K562 (cell line): ENCODE results near the gene HAUS6. TPM values are rescaled to one million over a fixed set of nuclear protein-coding genes. Genes with fewer than 3 reads are reported as not detected.

Experiments used
- ATAC-seq: fragments of 200-7000 bp; cut with Tn5 transposase; 3 replicates; pipeline ENCODE4 v1.9.1; 2020; ENCODE audit warnings: moderate library complexity
- BruUV-seq: library from RNA; stranded (reverse); fragments of 400-500 nt; replicated peaks from 2 replicates; lab custom pipeline; 2021; lab: Mats Ljungman, UMichigan
- CTCF ChIA-PET: fragments of 300-600 bp; formaldehyde crosslinking; extraction: SDS; loops from one replicate; lab custom pipeline; 2021; ENCODE audit warnings: low intra/inter-chr PET ratio; lab: Yijun Ruan, JAX
- POLR2A ChIA-PET: fragments of 300-600, 350-650 bp; sonication (Branson Sonifier 250); formaldehyde crosslinking; extraction: SDS; loops from one replicate; lab custom pipeline; 2021; ENCODE audit warnings: antibody characterized with exemption, inconsistent platforms; lab: Yijun Ruan, JAX
- DNase-seq, 4 experiments: peaks; one replicate each; pipeline versions ENCODE4 v3.0.0 to v3.0.0-alpha.2; 2011 to 2018; ENCODE audit warnings: low spot score in 3 of 4, mixed read lengths in 3 of 4; ENCODE audit errors: extremely low read depth in 1 of 4
- FAIRE-seq: peaks from 2 replicates; lab custom pipeline; 2011; peaks lifted over from hg19 to GRCh38; lab: Jason Lieb, UNC
- H2AFZ ChIP-seq: 2 replicates; pipeline ENCODE4 v1.6.0; 2011; ENCODE audit warnings: low read depth, low read length, control low read depth, inconsistent platforms
- H3K27ac ChIP-seq: fragments of 200-600 bp; 3 replicates; pipeline ENCODE4 v1.8.0; 2011; ENCODE audit warnings: low read depth, mild to moderate bottlenecking, control low read depth, inconsistent platforms, low read length, moderate library complexity, mixed read lengths; ENCODE audit errors: extremely low read depth
- H3K27me3 ChIP-seq, 2 experiments: fragments of 300-600 bp in 1 of 2; 2 replicates in 1 of 2; 3 replicates in 1 of 2; pipeline versions ENCODE4 v1.6.0 to v1.8.0; 2011; ENCODE audit warnings: inconsistent platforms in 2 of 2, low read length in 2 of 2, mild to moderate bottlenecking in 1 of 2, mixed read lengths in 1 of 2, moderate library complexity in 1 of 2; ENCODE audit not compliant: control insufficient read depth in 2 of 2, insufficient read depth in 2 of 2
- H3K36me3 ChIP-seq: fragments of 300-600 bp; 3 replicates; pipeline ENCODE4 v1.8.0; 2011; ENCODE audit warnings: mild to moderate bottlenecking, low read length, inconsistent platforms; ENCODE audit not compliant: control insufficient read depth, insufficient read depth
- H3K4me1 ChIP-seq, 2 experiments: fragments of 200-600 bp in 1 of 2; replicated peaks in 1 of 2; 2 replicates in 1 of 2; 3 replicates in 1 of 2; pipeline versions ENCODE4 v1.5.1 to v1.8.0; 2011; ENCODE audit warnings: inconsistent platforms in 2 of 2, low read length in 2 of 2, mild to moderate bottlenecking in 1 of 2, mixed read lengths in 1 of 2, moderate library complexity in 1 of 2; ENCODE audit not compliant: control insufficient read depth in 2 of 2, insufficient read depth in 2 of 2
- H3K4me2 ChIP-seq: 2 replicates; pipeline ENCODE4 v1.6.1; 2011; ENCODE audit warnings: low read length, control low read depth, inconsistent platforms, mixed read lengths; ENCODE audit not compliant: insufficient read depth
- H3K4me3 ChIP-seq: fragments of 200-600 bp; sonication (generic), shearing (Covaris generic); 2 replicates; pipeline ENCODE4 v1.5.1; 2016; ENCODE audit warnings: control low read depth, inconsistent platforms
- H3K79me2 ChIP-seq: fragments of 200-600 bp; 3 replicates; pipeline ENCODE4 v1.8.0; 2011; ENCODE audit warnings: low read length, inconsistent platforms; ENCODE audit not compliant: control insufficient read depth, insufficient read depth
- H3K9ac ChIP-seq, 2 experiments: 2 replicates each; pipeline versions ENCODE4 v1.6.0 to v1.6.1; 2011; ENCODE audit warnings: low read depth in 2 of 2, low read length in 2 of 2, control low read depth in 1 of 2, inconsistent platforms in 1 of 2, mild to moderate bottlenecking in 1 of 2, mixed read lengths in 1 of 2; ENCODE audit not compliant: insufficient read depth in 1 of 2
- H3K9me1 ChIP-seq: one replicate; pipeline ENCODE4 v1.6.0; 2011; ENCODE audit warnings: inconsistent platforms, mild to moderate bottlenecking, low read length, moderate library complexity; ENCODE audit not compliant: control insufficient read depth, insufficient read depth
- H3K9me3 ChIP-seq: replicated peaks from 2 replicates; pipeline ENCODE4 v1.5.1; 2011; ENCODE audit warnings: low read depth, low read length, inconsistent platforms; ENCODE audit not compliant: control insufficient read depth, insufficient read depth
- H4K20me1 ChIP-seq: replicated peaks from 2 replicates; pipeline ENCODE4 v1.6.1; 2011; ENCODE audit warnings: low read length, inconsistent platforms, mixed read lengths; ENCODE audit not compliant: control insufficient read depth, insufficient read depth
- ADNP ChIP-seq: fragments of 200-800 bp; sonication (Bioruptor generic); IDR thresholded peaks from 2 replicates; pipeline ENCODE4 v1.6.1; 2016; ENCODE audit warnings: missing genetic modification characterization, missing compliant biosample characterization
- CREBBP ChIP-seq: IDR thresholded peaks from one replicate; pipeline ENCODE4 v1.6.1; 2012; ENCODE audit warnings: low read depth, mild to moderate bottlenecking, control low read depth, inconsistent platforms, low read length
- FOXA1 ChIP-seq: fragments of 450-650 bp; IDR thresholded peaks from 2 replicates; pipeline ENCODE4 v1.6.1; 2016; ENCODE audit warnings: mild to moderate bottlenecking, borderline replicate concordance
- MCM5 ChIP-seq: fragments of 450-650 bp; IDR thresholded peaks from 2 replicates; pipeline ENCODE4 v1.6.1; 2016; ENCODE audit warnings: low read depth
- NCOR1 ChIP-seq: fragments of 450-650 bp; IDR thresholded peaks from 2 replicates; pipeline ENCODE4 v1.6.1; 2016; ENCODE audit warnings: mild to moderate bottlenecking, moderate library complexity
- NEUROD1 ChIP-seq: fragments of 150-350 bp; IDR thresholded peaks from 2 replicates; pipeline ENCODE4 v1.6.1; 2014; ENCODE audit warnings: borderline replicate concordance, low read length, low read depth; ENCODE audit not compliant: partially characterized antibody
- PCBP2 ChIP-seq: fragments of 200-400 bp; formaldehyde crosslinking; IDR thresholded peaks from 2 replicates; pipeline ENCODE4 v1.6.1; 2018; ENCODE audit warnings: low read length, low read depth, mild to moderate bottlenecking, moderate library complexity; ENCODE audit not compliant: poor library complexity, severe bottlenecking
- SMAD4 ChIP-seq: fragments of 250-450 bp; sonication (Bioruptor Pico); conservative IDR thresholded peaks from 2 replicates; pipeline ENCODE4 v1.8.0; 2021; ENCODE audit warnings: inconsistent platforms, mild to moderate bottlenecking, moderate library complexity
- ZBTB1 ChIP-seq: sonication (generic); formaldehyde crosslinking; IDR thresholded peaks from 2 replicates; pipeline ENCODE4 v1.8.1; 2023; ENCODE audit warnings: missing genetic modification reagents, low read depth, mild to moderate bottlenecking, borderline replicate concordance
- ZNF121 ChIP-seq: sonication (generic); formaldehyde crosslinking; conservative IDR thresholded peaks from 2 replicates; pipeline ENCODE4 v1.8.0; 2022; ENCODE audit warnings: missing genetic modification reagents
- ZNF347 ChIP-seq: fragments of 450-650 bp; formaldehyde crosslinking; IDR thresholded peaks from 2 replicates; pipeline ENCODE4 v1.4.0; 2020; ENCODE audit warnings: low read depth, mild to moderate bottlenecking, moderate library complexity
- ZNF589 ChIP-seq: fragments of 200-800 bp; sonication (Bioruptor generic); IDR thresholded peaks from 2 replicates; pipeline ENCODE4 v1.6.1; 2016; ENCODE audit warnings: low read depth, missing genetic modification characterization, missing compliant biosample characterization
- ZNF75A ChIP-seq: fragments of 450-650 bp; formaldehyde crosslinking; IDR thresholded peaks from 2 replicates; pipeline ENCODE4 v1.4.0; 2020; ENCODE audit warnings: mild to moderate bottlenecking
- WGBS: fragments of 100-300 bp; shearing (Covaris generic); methylation state at CpG from one replicate; pipeline ENCODE4 v1.1.6; 2016; ENCODE audit warnings: low coverage, mixed read lengths; ENCODE audit not compliant: insufficient coverage; ENCODE audit errors: missing lambda C conversion rate; 5-methylcytosine and 5-hydroxymethylcytosine counted together
- in situ Hi-C: fragments of 300-500 bp; cut with MboI; formaldehyde crosslinking; loops from 4 replicates; pipeline ENCODE4 v1.15.0; 2018; ENCODE audit warnings: inconsistent platforms, mixed read lengths
- intact Hi-C: fragments of 100-400 bp; cut with micrococcal nuclease; formaldehyde crosslinking; loops from 2 replicates; pipeline ENCODE4 v1.14.2; 2022
- polyA plus RNA-seq, 8 experiments: library from polyadenylated mRNA; depleted of rRNA in 4 of 8; stranded (reverse) in 5 of 8; unstranded in 3 of 8; fragments of >200 nt; fragmentation: Nextera tagmentation in 2 of 8; fragmentation: Illumina TruSeq in 1 of 8; extraction: Ambion mirVana in 2 of 8; extraction: Trizol in 1 of 8; gene quantifications; 2 replicates each; pipeline versions ENCODE4 v1.2.1 to v1.2.3, GENCODE V29; 2011 to 2014; ENCODE audit warnings: inconsistent platforms in 1 of 8, missing spikeins in 1 of 8
- total RNA-seq, 7 experiments: library from RNA; depleted of rRNA in 6 of 7; stranded (reverse); fragments of >200 nt in 6 of 7; fragmentation: Illumina TruSeq in 2 of 7; extraction: Trizol in 2 of 7; gene quantifications; 2 replicates each; pipeline versions ENCODE4 v1.2.1 to v1.2.3, GENCODE V29; 2011 to 2021; ENCODE audit warnings: low replicate concordance in 1 of 7
- TF ChIP-seq, protein P1 (sequence below): sonication (generic); formaldehyde crosslinking; IDR thresholded peaks from 2 replicates; pipeline ENCODE4 v1.4.0; 2020; ENCODE audit warnings: mild to moderate bottlenecking, missing genetic modification reagents
- TF ChIP-seq, protein P2 (sequence below): fragments of 250-450 bp; sonication (Bioruptor Pico); IDR thresholded peaks from 2 replicates; pipeline ENCODE4 v1.8.0; 2021; ENCODE audit warnings: mild to moderate bottlenecking, moderate library complexity
- TF ChIP-seq, protein P3 (sequence below): fragments of 450-650 bp; formaldehyde crosslinking; IDR thresholded peaks from 2 replicates; pipeline ENCODE4 v1.4.0; 2020; ENCODE audit warnings: mild to moderate bottlenecking, mixed read lengths

Gene HAUS6
- total and polyA plus RNA-seq, 9 of the 15 experiments (the other 6 are each of a cell fraction or from before 2014, with no cell fraction given), result 10.2 to 31.7 (median 23.1) TPM

DNA sequence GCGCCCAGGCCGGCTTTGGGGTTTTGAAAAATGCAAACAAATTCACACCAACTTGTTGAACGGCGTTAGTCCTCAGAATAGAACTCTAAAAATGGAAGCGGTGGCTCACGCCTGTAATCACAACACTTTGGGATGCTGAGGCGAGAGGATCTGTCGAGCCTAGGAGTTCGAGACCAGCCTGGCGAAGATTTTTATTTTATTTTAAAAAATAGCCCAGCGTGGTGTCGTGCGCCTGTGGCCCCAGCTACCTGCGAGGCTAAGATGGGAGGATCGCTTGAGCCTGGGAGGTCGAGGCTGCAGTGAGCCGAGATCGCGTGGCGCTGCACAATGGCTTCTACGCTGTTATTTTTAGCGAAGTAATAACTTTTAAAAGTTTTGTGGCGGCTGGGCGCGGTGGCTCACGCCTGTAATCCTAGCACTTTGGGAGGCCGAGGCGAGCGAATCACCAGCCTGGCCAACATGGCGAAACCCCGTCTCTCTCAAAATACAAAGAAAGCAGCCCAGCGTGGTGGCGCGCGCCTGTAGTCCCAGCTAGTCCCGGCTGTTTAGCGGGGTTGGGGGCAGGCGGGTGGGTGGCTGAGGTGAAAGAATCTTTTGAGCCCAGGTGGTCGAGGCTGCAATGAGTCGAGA, 25.3 kb upstream of the HAUS6 start:
- 85% methylated on average over 28 of the region's 40 CpGs for WGBS
- ChIA-PET POLR2A (interaction anchor here (0.7 kb wide), 1 partner anchor 46 kb away, joined by 3 read pairs; no protein-coding TSS in a partner anchor), CTCF (no interaction called here)
- Histone ChIP-seq H3K27me3 (no peaks in the 10 kb centered on the region), H3K9me1 (no peaks in the 10 kb centered on the region), H3K4me2 (peak overlapping the region; percentile 86), H3K79me2 (peaks cover 30% of the 10 kb centered on the region), H3K36me3 (peaks cover 24% of the 10 kb centered on the region), H4K20me1 (no peaks in the 10 kb centered on the region), H3K4me1 (peaks cover 20 to 26% of the 10 kb centered on the region in 2 experiments; a peak in 4 of 5 replicates), H3K9ac (peak overlapping the region; percentile 93 to 97), H2AFZ (peak overlapping the region; percentile 89), H3K9me3 (no peaks in the 10 kb centered on the region), H3K27ac (peak overlapping the region; percentile 90; the same call in 2 of the 3 replicates), H3K4me3 (peak overlapping the region; percentile 80)
- intact Hi-C loops, result loop anchor here (1.0 kb wide), 1 partner anchor 26 kb away; no protein-coding TSS in a partner anchor
- ATAC-seq (no peak), DNase-seq (no peak), FAIRE-seq (no peak)
- no TSS peak for BruUV-seq
- in situ Hi-C loops, result no loop called here
- TF ChIP-seq MCM5 (no peak), ZBTB1 (CRISPR knock-in tag) (no peak), ZNF589 (CRISPR knock-in tag) (no peak), PCBP2 (no peak), NCOR1 (no peak), NEUROD1 (no peak), ADNP (tag) (no peak), ZNF75A (CRISPR knock-in tag) (no peak), ZNF121 (CRISPR knock-in tag) (no peak), ZNF347 (CRISPR knock-in tag) (no peak), CREBBP (no peak), FOXA1 (no peak), SMAD4 (no peak)
- TF ChIP-seq, protein P1, sequence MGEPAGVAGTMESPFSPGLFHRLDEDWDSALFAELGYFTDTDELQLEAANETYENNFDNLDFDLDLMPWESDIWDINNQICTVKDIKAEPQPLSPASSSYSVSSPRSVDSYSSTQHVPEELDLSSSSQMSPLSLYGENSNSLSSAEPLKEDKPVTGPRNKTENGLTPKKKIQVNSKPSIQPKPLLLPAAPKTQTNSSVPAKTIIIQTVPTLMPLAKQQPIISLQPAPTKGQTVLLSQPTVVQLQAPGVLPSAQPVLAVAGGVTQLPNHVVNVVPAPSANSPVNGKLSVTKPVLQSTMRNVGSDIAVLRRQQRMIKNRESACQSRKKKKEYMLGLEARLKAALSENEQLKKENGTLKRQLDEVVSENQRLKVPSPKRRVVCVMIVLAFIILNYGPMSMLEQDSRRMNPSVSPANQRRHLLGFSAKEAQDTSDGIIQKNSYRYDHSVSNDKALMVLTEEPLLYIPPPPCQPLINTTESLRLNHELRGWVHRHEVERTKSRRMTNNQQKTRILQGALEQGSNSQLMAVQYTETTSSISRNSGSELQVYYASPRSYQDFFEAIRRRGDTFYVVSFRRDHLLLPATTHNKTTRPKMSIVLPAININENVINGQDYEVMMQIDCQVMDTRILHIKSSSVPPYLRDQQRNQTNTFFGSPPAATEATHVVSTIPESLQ (CRISPR knock-in tag), result no peak
- TF ChIP-seq, protein P2, sequence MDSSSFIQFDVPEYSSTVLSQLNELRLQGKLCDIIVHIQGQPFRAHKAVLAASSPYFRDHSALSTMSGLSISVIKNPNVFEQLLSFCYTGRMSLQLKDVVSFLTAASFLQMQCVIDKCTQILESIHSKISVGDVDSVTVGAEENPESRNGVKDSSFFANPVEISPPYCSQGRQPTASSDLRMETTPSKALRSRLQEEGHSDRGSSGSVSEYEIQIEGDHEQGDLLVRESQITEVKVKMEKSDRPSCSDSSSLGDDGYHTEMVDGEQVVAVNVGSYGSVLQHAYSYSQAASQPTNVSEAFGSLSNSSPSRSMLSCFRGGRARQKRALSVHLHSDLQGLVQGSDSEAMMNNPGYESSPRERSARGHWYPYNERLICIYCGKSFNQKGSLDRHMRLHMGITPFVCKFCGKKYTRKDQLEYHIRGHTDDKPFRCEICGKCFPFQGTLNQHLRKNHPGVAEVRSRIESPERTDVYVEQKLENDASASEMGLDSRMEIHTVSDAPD (CRISPR knock-in tag), result no peak
- TF ChIP-seq, protein P3, sequence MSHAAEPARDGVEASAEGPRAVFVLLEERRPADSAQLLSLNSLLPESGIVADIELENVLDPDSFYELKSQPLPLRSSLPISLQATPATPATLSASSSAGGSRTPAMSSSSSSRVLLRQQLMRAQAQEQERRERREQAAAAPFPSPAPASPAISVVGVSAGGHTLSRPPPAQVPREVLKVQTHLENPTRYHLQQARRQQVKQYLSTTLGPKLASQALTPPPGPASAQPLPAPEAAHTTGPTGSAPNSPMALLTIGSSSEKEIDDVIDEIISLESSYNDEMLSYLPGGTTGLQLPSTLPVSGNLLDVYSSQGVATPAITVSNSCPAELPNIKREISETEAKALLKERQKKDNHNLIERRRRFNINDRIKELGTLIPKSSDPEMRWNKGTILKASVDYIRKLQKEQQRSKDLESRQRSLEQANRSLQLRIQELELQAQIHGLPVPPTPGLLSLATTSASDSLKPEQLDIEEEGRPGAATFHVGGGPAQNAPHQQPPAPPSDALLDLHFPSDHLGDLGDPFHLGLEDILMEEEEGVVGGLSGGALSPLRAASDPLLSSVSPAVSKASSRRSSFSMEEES (CRISPR knock-in tag), result no peak
